Stimulated activated CD4-positive, alpha-beta T cell treated with anti-CD3 and anti-CD28 coated beads, Interleukin-12 subunit alpha, Interleukin-12 subunit beta, amount 100 ng/mL, for 4 hours (primary cell): ENCODE results near the gene CD247.
A peak's percentile ranks its signal among the peaks of the same experiment; 100 is the strongest.

Experiments
- DNase-seq: peaks from one replicate; pipeline ENCODE4 v3.0.0-alpha.2; 2020

Gene CD247

DNA sequence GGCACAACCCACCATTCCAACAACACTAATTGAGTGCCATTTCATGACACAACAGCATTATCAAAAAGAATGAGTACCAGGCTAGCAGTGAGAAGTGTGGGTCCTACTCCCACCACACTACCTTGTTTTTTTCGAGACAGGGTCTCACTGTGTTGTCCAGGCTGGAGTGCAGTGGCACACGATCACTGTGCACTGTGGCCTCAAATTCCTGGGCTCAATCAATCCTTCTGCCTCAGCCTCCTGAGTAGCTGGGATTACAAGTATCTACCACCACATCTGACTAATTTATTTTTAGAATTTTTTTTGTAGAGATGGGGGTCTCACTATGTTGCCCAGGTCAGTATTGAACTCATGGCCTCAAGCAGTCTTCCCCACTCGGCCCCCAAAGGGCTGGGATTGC, 30.7 kb downstream of the CD247 start:
- no peak for DNase-seq

DNA sequence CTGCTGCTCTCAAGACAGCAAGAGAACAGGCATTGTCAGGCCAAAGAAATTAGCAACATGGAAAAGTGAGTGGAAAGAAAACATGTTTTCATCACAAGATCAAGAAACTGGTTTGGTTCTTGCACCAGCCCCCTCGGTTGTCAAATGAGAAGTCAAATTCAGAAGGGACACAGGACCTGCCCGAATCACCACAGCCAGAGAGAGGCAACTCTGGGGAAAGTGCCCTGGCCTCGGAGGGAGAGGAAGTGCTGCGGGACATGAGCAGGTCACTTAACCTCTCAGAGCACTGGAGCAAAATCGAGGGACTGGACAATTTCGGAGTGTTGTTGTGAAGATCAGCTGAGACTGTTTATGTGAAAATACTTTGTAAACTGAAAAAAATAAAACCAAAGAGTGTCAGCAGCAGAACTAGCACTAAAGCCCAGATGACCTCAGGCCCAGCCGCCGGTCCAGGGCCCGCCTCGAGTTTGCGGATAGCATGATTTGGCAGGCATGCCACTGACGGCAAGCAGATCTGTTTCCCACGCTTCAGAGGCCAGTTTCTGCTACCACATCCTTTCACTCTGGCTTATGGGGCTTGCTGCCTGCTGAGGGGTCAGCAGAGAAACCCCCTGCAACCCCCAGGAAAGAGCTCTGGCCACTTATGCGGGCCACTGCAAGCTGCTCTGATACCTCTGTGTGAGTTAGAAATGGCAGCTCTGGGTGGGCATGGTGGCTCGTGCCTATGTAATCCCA, 32.1 kb downstream of the CD247 start:
- no peak for DNase-seq

DNA sequence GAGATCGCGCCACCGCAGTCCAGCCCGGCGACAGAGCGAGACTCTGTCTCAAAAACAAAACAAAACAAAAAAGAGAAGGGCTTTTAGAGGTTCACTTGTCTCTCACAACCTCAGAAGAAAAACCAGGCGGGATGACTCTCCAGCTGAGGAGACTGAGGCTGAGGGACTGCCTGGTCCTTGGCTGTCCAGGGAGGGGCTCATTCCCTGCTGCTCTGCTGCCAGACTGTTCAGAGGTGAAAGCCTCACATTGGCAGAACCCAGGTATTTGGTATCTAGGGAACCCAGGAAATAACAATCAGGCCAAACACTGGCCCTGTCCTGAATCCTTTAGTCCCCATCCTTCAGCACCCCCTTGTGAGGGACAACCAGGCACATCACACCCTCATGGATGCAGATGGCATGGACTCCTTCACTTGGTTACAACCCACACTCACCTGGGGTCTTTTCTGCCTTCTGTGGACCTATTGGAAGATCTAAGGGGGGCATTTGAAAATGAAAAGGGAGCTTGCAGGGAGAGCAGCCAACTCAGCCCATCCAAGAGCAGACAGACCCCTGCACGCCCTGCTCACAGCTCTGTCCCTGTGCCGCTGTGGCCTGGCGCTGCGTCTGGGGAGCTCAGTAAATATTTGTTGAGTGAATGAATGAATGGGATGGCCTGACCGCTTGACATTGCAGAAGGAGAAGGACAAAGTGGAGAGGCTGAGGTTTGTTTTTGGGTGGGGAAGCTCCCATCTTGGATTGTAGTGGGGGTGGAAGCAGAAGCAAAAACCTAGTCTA, 33.4 kb downstream of the CD247 start:
- no peak for DNase-seq

DNA sequence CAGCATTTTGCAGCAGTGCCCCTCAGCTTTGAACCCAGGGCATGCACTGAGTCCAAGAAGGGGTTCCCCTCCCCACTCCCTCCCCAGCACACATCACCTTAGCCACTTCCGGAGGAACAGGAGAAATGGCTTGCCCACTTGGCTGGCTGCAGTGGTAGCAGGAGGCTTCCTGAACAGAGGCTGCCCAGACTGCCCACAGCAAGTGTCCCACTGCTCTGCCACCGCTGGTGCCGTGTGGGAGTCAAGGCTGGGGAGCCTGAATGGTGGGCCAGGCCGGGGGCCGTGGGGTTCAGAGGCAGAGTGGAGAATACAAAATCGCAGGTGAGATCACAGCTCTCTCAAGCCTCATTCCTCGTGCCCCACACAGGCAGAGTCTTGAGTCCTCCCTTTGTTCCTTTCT, 34.5 kb downstream of the CD247 start:
- no peak for DNase-seq

DNA sequence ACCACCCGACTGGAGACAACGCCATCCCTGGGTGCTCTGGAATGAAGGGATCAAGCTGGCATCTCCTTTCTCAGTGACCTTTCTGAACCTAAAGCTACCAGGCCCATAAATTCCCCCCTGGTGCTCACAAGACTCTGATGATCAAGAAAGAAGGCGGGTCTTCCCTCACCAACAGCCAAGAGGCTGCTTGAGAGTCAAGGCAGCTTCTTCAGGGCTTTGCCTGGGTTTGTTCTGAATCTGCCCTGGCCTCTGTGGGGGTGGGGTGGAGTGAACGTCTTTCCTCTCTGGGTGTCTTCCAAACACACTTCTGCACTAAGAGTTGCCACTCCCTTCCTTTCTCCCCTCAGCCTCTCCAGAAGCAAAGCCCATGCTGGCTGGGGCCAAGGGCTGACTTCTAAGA, 36.1 kb downstream of the CD247 start:
- DNase-seq: peak; percentile 42

DNA sequence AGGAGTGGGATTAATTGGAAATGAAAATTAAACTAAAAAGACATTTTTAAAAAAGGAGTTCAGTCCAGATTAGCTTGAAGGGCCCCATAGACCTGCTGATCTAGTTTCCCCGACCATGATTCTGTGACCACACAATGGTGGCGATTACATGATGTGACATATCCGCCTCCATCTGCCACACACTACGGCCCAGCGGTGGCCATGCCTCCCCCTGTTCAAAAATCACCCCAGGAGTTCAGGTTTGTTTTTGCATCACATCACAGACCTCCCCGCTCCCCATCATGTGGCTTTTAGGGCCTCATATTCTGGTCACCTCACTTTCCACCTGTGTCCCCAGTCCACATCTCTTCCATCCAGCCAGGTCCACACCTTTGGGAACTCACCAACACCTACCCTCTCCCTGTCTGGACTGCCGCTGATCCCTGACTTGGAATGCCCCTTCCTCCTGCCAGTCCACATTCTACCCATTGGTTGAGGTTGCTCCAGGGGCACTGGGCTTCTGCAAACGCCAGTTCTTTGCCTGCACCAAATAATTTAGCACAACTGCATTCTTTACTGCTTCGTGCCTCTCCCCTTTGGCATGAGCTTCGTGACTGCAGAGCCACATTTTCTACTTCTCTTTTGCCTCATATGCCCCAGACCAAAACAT, 38.9 kb downstream of the CD247 start:
- DNase-seq: no peak

DNA sequence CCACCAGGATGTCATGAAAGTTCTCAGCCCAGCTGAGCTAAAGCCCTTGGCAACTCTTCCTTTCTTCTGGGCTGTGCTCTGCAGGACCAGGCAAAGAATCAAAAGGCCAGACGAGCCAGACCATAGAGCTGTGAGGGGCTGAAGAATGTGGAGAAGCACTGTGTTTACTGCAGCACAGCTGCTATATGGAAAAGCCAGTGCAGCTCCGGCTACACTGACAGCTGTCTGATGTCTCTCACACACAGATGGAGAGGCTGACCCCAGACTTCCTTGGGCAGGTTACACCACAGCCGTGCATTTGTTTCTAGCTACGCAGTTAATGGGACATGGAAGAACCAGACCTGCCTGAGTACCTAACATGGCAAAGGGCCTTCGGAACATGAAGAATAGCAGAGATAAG, 40.3 kb downstream of the CD247 start:
- no peak for DNase-seq

DNA sequence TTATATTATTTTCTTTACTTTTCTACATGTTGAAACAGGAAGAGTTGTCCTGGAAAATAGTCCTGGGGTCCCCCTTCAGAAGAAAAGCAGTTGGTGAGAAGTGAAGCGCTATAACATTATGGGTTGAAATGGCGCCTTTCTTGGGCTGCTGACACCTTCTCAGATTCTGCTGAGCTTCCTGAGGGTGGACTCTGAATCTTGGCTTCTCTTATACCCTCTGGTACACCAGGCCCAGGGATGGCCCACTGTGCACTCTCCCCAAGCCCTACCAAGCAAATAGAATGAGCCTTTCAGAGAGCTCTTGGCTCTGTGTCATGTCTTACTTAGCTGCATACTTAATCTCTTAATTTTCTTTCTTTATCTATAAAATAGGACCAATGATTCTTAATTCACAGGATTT, 42.3 kb downstream of the CD247 start:
- DNase-seq: no peak

DNA sequence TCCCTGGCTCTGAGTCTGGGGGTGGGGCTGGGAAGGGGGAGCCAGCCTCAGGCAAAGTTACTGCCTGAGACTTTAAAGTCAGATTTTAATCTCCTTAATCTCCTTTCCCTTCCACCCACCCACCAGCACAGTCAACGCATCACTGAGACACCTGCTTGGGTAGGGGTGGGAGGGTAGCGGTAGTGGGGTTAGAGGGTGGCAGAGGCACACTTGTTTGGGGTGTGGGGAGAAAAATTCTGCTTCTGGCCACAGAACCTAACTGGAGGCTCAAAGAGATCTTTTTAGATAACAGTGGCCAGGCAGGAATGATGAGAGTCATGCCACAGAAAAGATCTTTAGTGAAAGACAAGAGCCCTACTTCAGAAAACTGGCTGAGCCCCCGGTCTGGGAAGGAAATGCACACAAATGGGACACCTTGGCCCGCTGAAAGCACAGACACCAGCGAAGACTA, 44.1 kb downstream of the CD247 start:
- DNase-seq: peak; percentile 39

DNA sequence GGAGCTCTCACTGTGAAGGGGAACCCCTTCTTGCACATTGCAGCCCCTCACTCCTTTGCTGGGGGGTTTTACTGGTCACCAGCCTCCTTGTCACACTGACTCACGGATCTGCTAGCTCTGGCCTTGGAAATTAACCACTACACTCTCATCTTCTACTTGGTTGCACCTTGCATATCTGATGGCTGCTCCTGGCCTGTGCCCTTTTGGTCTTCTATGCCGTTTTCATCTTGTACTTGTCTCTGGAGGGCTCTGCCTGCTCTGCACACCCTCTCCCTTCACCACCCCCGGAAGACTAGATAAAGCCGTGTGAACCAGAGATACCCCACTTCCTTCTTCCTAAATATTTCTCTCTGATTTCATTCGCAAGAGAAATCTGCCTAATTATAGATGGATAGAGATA, 44.6 kb downstream of the CD247 start:
- DNase-seq: no peak

DNA sequence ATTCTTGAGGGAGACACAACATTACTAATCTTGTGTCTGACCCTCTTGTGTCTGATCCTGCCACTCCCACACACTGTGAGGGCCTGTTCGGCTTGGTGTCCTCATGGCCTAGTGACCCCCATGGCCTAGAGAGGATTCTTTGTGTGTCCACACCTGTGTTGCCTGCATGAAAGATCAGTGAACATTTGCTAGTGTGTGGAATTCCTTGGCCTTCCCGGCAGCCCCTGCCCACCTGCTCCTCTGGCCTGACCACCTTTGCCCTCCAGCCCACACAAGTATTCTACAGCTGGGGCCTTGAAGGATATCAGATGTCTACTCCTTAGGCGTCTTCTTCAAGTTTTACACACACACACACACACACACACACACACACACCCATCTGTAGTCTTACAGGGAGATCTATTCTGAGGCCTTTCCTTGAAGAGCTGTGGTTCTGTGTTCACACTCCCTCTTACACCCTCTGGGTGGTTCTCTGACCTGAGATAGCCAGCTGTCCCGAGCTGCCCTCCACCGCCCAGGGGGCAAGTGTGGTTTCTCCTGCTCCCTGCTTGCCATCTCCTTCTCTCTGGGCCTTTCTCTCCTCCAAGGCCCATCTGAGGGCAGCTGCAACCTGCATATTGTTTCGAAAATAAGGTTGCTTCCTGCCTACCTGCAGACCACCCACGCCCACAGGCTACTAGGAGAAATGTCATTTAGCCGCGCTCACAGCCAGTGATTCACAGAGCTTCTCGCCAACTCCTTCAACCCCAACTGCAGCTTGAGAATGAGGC, 45.4 kb downstream of the CD247 start:
- no peak for DNase-seq

DNA sequence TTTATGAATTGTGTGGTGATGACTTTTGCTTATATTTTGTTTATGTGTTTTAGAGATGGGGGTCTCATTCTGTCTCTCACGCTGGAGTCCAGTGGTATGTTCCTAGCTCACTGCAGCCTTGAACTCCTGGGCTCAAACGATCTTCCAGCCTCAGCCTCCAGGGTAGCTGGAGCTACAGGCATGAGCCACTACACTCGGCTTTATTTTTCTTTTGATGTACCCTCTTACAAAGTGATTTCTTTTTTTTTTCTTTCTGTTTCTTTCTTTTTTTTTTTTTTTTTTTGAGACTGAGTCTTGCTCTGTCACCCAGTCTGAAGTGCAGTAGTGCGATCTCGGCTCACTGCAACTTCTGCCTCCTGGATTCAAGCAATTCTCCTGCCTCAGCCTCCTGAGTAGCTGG, 46.8 kb downstream of the CD247 start:
- DNase-seq: no peak

DNA sequence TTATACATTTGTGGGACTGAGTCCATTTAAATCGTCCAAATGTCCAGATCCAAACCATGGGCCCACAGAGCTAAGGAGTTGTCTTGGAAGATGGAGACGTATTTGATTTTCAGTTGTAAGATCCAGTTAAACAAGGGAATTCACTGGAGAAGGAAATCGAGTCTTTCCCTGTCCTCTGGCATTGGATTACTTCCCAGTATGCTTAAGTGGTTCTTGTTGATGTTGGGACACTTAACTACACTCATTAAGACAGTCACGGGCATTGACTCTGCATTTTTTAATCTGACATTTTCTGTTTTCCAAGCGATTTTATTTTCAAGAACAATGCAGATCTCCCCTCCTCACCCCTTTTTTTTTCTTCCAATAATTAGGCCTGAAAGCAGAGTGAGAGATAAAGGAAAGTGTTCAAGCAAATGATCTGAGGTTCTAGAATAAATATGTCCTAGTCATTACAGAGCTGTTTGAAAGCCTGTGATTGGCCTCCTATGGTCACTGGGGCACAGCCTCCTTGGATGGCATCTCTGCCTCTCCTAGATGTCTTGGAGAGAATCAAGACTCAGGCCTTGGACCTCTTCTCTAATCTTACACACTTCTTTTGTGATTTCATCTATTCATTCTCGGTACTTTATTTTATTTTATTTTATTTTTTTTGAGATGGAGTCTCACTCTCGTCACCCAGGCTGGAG, 48.9 kb downstream of the CD247 start:
- no peak for DNase-seq

DNA sequence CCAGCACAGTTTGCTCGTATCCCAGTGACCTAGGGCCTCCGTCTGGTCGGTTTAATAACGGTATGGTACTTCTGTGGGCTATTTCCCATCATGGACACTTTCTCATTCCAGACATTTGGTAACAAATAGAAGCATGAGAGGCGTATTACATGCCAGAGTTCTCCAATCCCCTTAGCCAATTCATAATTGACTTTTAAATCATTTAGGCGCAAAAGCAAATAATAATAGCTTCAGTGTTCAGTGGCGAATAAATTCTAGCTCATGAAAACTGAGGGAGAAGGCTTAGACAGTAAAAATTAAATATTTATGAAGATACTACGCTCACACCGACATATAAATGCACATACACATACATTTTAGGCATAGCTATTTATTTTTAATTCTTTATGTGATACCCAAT, 50.6 kb downstream of the CD247 start:
- no peak for DNase-seq

DNA sequence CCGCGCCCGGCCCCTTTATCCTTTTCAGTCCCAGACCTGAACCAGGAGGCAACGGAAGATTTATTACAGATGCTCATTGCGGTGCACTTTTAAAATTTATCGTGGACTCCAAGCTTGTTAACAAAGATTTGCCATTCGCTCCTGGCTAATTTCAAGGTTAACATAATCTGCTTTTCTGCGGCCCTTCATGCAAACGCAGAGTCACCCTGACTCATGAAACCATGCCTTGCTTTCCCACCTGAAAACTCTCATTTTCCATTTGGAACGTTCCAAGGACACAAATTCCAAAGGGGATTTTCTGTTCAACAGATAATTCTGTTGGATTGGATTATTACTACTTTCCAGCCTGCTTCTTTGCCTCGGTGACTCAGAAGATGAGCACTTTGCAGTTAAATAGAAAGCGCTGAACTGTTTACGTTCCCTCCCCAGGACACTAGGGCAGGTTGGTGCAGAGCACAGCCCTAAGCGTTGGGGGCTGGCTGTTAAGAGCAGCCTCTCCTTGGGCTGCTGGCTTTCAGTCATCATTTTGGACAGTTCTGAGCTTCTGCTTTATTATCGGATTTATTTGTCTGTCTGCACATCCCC, 51.1 kb downstream of the CD247 start:
- DNase-seq: no peak

DNA sequence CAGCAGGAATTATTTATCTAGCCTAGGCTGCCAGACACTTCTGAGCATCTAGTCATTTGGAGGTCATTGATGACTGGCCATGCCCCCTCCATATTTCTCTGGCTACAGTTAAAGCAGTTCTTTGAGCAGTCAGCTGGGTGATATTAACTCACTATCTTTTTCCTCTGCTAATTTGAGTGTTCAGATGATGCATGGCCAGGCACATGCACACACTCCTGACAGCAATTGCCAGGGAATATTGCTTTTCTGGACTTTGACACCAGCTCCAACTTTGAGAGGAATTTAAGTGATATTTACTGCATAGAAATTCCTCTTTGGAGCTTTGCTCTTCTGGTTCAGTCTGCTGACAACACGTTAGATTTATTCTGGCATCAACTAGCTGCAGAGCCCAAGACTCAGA, 52.6 kb downstream of the CD247 start:
- no peak for DNase-seq

DNA sequence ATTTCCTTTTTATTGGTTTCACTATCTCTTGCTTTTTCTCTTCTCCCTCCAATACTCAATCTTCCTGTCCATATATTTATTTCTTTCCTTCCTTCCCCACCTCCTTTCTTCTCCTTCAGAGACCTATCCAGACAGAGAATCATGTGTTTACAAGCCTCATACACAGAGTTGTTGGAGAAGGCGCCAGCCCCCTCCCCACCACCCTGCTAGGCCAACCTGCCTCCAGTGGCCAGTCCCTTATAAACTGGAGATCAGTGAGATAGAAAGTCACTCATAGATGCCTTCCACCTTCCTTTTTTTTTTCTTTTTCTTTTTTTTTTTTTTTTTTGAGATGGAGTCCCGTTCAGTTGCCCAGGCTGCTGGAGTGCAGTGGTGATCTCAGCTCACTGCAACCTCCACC, 53.3 kb downstream of the CD247 start:
- DNase-seq: no peak

DNA sequence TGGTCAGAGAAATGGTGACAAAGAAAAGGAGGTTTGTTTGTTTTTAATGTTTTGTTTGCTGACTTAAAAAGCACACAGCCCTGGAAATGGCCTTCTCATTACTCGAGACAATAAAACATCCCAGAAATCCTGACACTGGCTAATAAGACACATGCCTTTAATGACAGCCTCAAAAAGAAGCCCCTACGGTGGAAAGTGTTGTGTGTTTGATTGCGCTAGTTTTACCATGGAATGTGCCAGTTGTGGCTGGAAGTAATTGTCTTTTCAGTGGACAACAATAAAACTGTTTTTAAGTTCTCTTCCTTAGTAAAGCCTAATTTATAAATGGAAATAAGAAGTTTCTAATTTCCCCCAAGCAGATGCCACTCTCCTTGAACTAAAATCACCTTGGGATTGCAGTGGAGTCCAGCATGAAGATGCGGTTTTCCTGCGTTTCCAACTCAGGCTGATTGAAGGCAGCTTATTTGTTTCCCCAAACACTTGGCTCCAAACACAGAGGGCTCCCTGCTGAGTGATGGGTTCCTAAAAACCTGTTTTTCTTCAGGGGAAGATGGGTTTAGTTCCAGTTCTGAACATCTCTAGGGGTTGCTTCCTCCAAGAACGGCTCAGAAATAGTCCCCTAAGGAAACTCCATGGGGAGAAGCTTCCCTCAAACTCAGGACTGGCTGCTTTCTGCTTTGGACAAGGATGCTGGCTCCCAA, 54.3 kb downstream of the CD247 start:
- no peak for DNase-seq

DNA sequence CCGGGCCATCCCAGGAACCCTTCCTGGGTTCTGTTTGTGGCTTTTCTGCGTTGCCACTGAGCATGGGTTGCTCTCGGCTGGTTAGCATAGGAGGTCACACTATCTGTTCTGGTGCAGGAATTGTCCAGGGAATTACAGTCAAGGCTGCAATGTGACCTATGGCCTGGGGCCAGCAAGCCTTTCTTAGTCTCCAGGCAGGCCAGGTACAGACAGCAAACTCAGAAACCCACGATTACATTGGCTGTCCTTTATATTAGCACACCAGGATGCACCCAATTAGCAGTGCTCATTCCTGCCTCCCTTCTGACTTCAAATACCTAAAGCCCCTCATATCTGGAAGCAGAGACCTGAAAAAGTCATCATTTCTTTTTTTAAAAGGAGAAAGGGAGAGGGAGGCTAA, 55.2 kb downstream of the CD247 start:
- DNase-seq: no peak

DNA sequence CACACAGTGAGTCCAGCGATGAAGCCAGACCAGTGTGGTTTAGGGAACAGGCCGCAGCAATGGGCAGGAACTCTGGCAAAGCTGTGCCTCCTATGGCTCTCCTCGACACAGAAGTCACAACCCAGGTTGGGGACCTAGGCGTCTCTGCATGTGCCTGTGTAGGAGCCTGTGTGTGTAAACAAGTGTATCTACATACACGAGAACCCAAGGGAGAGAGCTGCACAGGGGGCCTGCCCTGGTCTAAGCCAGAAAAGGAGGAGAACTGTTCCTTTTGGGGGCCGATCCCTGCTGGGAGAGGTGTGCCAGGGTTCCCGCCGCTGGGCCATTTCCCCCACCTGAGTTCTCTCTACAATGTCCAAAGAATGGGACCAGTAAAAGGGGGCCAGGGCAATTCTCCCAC, 56.0 kb downstream of the CD247 start:
- no peak for DNase-seq

DNA sequence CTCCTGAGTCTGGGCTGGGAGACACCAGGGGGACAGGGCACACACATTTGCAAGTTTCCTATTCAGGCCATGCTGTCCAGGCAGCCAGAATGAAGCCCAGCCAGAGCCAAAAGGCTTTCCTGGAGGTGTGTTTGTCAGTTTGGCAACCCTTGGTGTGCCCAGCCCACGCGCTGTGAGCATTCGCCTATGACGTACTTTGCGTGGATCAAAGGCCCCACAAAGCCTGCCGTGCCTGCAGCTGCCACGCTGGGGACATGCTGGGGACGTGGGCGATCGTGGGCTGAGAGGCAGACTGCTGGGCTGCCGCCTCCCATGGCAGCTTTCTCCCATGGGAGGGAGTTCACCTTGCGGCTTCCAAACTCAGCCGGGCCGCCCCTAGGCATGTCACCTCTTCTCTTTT, 57.5 kb downstream of the CD247 start:
- peak; percentile 51 for DNase-seq
